DMS 273 (cell line): ENCODE results near the gene PFDN5.
A peak's percentile ranks its signal among the peaks of the same experiment; 100 is the strongest.
"Not testable (repeated sequence)": the region's sequence is repeated elsewhere in the genome, so short reads cannot be mapped to it uniquely, and the experiment has no call there.

Experiments used
- DNase-seq: peaks from one replicate; lab custom pipeline; 2025; ENCODE audit not compliant: unreplicated experiment; lab: John Stamatoyannopoulos, UW

Gene PFDN5

DNA sequence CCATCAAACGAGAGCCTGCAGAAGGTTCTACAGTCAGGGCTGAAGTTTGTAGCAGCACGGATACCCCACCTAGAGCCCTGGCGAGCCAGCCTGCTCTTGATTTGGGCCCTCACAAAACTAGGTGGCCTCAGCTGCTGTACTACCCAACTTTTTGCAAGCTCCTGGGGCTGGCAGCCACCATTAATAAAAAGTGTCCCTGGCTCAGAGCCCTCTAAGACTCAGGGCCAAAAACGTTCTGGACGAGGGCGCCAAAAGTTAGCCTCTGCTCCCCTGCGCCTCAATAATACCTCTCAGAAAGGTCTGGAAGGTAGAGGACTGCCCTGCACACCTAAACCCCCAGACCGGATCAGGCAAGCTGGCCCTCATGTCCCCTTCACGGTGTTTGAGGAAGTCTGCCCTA, 8.9 kb upstream of the PFDN5 start:
- DNase-seq: no peak

DNA sequence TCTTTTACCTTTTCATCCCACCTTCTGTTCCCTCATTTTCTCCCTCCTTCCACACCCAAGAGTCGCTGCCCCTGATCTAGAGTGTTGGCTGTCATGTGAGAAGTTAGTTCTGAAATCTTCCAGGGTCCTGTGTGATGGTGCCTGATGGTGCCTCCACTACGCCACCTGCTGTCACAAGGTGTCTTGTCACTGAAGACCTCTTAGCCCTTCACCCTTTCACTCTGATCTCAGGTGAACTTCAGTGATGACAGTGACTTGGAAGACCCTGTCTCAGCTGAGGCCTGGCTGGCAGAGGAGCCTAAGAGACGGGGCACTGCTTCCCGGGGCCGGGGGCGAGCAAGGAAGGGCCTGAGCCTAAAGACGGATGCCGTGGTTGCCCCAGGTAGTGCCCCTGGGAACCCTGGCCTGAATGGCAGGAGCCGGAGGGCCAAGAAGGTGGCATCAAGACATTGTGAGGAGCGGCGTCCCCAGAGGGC, 7.6 kb upstream of the PFDN5 start:
- peak; percentile 64 for DNase-seq

DNA sequence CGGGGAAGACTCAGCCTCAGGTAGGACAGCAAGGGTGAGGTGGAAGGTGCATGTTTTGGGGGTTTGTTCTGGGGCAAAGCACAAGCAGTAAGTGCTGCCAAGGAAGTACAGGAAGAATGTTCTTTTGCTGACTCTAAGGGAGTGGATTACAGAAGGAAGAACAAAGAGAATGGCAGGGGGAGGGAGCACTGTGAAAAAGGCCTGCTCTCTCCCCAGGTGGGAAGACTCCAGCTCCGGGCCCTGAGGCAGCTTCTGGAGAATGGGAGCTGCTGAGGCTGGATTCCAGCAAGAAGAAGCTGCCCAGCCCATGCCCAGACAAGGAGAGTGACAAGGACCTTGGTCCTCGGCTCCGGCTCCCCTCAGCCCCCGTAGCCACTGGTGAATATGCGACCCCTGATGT, 7.0 kb upstream of the PFDN5 start:
- DNase-seq: no peak

DNA sequence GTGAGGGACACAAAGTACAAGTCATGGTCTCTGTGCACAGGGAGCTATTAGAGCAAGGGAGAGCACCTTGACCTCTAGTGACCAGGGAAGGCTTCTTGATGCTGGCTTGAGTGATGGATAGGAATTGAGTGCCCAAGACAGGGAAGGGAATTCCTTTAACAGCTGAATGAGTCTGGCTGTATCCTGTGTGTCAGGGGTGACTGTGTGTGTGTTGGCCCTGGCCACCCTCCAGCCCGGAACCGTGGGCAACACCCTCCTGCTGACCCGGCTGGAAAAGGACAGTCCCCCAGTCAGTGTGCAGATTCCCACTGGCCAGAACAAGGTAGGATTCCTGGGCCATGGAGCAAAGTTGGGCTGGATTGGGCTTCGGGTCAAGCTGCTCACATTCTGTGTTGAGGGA, 5.5 kb upstream of the PFDN5 start:
- DNase-seq: no peak

DNA sequence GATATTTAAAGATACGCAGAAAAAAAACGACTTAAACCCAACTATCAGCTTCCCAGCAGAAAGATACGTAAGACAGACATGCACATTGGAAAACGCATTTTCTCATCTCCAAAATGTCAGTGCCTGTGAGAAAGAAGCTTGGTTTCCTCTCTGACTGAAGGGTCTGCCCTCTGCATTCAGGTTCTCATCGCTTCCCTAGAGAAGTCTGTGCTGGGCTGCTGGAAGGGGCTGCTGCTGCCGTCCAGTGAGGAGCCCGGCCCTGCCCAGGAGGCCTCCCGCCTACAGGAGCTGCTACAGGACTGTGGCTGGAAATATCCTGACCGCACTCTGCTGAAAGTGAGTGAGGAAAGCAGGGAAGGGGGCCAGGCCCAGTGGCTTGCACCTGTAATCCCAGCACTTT, 4.7 kb upstream of the PFDN5 start:
- DNase-seq: no peak

DNA sequence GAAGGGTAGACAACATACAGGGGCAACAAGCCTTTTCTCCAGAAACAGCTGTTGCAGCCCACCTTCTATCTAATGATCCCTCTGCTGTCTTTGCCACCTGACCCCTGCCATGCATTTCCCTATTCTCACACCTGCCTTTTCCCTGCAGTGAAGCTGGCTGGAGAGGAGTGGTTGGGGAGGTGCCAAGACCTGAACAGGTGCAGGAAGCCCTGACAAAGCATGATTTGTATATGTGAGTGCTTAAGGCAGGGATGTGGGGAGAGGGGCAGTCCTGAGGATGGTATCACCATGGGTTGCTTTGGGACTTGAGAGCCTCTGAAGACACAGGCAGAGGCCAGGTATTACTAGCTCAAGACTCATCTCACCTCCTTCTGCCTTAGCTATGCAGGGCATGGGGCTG, 2.9 kb upstream of the PFDN5 start:
- no peak for DNase-seq

DNA sequence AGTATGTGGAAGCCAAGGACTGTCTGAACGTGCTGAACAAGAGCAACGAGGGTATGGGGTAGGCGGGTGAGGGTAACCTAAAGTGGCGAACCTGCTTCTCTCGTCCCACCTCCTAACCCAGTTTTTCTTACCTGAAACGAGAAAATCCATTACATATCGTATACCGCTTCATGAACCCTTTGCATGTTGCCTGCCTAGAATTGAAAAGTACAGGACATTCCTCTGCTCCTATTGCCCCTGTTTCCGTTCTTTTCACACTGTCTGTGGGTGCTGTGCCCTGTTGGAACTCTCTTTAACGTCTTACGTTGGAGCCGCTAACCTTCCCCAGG, 513 bp downstream of the PFDN5 start:
- no peak for DNase-seq

DNA sequence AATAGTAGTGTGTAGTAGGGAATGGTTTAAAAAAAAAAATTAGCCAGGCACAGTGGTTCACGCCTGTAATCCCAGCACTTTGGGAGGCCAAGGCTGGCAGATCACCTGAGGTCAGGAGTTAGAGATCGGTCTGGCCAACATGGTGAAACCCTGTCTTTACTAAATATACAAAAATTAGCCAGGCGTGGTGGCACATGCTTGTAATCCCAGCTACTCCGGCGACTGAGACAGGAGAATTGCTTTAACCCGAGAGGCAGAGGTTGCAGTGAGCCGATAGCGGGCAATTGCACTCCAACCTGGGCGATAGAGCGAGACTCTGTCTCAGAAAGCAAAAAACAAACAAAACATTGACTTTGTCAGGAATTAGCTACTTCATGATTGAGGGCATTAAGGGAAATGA, 1.8 kb downstream of the PFDN5 start:
- not testable (repeated sequence) for DNase-seq

DNA sequence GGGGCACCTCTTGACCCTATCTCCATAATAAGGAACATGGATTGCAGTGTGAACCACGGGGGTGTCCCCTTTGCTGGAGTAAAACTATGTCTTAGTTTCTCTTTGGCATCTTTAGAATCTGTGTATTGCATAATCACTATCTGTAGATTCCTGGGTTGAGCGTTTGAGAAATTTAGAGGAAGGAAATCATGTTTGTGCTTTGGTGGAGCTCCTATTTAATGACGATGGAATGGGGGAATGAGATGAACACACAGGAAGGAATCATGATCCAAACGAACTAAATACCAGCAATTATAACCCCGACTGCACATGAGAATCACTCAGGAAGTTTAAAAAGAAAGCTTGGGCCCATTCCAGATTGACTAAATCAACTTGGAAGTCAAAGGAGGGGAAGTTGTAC, 2.8 kb downstream of the PFDN5 start:
- no peak for DNase-seq

DNA sequence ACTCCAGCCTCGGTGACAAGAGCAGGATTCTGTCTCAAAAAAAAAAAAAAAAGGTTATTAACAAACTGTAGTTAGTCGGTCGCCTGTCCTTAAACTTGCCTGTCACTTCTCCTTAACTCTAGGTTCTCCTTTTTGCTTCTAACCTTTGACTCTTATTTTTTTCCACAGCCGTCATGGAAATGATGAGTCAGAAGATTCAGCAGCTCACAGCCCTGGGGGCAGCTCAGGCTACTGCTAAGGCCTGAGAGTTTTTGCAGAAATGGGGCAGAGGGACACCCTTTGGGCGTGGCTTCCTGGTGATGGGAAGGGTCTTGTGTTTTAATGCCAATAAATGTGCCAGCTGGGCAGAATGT, 3.7 kb downstream of the PFDN5 start:
- DNase-seq: no peak

DNA sequence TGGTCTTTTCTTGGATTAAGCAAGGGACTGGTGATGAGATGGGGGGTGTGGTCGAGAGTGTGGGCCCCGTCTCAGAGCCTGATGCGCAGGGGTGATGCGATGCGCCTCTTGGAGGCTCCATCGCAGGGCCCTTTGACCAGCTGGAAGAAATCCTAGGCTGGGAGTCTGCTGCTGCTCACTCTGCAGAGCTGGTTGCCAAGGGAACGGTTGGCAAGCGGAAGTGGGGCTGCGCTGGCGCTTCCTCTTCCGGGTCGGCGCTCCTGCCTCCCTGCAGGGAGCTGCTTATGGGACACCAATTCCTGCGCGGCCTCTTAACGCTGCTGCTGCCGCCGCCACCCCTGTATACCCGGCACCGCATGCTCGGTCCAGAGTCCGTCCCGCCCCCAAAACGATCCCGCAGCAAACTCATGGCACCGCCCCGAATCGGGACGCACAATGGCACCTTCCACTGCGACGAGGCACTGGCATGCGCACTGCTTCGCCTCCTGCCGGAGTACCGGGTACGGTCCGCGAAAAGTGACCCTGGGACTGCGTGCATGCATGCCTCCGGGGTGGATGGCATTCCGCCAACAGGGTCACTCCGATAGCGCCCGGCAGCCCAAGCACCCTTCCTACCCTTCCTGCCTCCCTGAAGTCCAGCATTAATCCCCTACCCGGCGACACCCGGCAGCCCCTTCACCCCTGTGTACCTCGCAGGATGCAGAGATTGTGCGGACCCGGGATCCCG, 4.3 kb downstream of the PFDN5 start, which contains the start of gene MYG1:
TSS of gene MYG1 (plus strand) at position 242 of the 727 bp plus-strand sequence. CDS start at position 285, 43 bp downstream.
- peak; percentile 94 for DNase-seq

DNA sequence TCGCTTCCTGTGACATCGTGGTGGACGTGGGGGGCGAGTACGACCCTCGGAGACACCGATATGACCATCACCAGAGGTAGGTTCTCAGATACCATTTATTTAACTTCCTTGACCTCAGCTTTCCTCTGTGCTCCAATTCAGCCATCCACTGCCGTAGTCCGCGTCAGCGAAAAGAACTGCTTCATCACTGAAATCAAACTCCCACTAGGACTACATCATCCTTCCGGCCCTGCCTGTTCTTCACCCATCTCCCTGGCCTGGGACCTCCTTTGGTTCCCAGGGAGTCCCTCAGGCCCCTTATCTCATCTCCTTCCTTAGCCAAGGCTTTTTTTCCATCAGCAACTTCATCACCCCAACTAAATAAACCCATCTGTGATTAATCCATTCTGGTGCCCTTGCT, 4.8 kb downstream of the PFDN5 start:
- DNase-seq: peak; percentile 18

DNA sequence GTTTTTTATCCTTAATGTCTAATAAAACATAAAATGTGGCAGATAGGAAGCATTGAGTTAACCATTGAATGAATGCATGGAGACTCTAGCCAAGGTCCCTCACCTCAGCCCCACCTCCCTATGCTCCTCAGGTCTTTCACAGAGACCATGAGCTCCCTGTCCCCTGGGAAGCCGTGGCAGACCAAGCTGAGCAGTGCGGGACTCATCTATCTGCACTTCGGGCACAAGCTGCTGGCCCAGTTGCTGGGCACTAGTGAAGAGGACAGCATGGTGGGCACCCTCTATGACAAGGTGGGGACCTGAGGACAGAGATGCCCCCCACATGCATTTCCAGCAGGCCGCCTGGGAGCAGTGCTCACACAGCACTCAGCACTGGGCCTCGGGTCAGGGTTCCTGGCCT, 7.6 kb downstream of the PFDN5 start:
- DNase-seq: no peak

DNA sequence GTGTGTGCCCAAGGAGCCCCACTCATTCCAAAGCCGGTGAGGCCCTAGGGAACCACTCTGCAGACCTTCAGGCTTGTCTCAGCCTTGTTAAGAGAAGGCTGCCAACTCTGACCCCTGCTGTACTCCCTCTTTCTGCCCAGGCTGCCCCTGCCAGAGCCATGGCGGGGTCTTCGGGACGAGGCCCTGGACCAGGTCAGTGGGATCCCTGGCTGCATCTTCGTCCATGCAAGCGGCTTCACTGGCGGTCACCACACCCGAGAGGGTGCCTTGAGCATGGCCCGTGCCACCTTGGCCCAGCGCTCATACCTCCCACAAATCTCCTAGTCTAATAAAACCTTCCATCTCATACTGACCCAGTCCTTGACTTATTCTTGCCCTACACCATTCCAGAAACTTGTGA, 11.5 kb downstream of the PFDN5 start:
- no peak for DNase-seq

DNA sequence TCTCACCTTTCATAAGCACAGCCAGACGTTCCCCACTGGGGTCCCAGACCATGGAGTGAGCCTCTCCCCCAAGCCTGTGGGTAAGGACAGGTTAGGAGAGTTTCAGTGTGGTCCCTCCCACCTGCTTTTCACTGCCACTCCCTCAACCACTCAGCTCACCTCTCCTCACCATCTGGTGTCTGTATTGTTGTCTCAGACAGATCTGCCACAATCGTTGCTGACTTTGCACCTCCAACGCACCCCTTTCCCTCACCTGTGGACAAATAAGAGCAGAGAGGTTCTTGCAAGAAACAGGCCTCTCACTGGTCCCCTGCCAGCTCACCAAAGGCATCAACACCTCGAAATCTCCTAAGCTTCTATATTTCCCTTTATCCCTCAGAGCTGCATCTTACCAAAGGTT, 12.9 kb downstream of the PFDN5 start:
- no peak for DNase-seq

DNA sequence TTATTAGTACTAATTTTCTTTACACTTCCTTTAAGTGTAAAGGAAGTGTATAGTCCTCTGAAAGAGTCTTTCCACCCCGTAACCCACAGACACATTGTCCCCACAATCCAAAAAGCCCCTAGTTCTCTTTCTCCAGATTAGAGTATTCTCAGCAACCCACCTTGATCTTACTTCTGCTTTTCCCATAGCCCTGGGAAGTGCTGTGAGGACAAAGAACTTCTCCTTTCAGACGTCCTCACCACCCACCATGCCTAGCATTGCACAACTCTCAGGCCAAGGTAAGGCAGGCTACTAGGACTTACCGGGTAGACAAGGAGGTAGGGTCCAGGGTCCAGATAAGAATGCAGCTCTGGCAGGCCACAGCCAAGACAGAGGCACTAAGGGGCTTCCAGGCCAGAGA, 18.7 kb downstream of the PFDN5 start:
- no peak for DNase-seq

DNA sequence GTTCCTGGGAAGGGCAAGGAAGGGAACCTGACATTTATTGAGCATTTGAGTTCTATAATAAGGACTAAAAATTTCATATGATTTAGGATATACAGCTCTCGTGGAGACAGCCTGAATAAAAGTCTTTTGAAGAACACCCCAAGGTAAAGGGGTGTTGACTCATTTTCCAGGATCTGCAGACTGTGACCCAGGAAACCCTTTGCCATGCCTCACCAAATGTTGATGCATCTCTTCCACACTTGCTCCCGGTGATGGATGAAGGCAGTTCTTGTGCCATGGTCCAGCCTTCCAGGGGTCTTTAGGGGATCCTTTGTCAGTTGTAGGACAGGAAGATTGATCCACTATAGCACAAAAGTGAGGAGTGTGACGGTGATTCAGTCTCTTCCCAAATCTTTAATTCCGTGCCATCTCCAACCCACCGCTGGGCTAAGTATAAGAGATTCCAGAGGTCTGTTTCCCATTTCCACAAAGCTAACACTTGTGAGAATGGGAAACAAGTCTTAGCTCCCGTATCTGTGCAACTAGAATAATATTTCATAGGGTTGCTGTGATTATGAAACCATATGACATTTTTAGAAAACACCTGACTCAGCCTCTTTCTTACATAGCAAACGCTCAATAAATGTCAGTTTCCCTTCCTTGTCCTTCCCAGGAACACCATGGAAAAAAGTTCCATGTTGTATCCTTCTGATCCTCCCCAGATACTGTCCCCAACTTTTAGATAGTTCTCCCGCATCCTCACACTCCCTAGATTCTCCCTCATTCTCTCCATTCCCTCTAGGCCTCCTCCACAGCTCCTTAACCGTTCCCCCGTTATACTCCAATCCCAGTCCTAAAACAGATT, 25.2 kb downstream of the PFDN5 start:
- DNase-seq: no peak

DNA sequence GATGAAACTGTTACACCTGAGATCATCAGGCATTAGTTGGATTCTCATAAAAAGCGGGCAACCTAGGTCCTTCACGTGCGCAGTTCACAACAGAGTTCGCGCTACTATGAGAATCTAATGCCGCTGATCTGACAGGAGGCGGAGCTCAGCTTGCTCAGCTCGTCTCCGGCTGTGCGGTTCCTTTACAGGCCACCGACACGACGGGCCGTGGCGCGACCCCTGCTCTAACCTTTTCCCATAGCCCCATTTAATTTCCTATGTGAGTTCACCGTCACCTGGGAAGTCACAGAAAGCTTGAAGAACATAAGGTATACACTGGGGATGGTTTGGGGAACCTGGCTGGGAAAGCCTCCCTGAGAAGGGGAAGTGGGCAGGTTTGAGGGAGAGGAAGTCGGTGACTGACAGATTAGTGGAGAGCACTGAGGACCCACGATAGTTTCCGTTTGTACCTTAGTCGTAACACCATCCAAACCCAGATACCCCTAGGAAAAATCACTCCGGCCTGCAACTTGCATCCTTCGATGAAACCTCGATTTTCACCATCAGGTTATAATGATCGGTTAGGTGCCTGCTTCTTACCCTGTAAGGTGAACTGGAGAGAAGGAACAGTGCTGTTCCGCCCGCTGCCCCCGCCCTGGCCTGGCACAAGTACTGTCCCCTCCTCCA, 28.9 kb downstream of the PFDN5 start:
- no peak for DNase-seq

DNA sequence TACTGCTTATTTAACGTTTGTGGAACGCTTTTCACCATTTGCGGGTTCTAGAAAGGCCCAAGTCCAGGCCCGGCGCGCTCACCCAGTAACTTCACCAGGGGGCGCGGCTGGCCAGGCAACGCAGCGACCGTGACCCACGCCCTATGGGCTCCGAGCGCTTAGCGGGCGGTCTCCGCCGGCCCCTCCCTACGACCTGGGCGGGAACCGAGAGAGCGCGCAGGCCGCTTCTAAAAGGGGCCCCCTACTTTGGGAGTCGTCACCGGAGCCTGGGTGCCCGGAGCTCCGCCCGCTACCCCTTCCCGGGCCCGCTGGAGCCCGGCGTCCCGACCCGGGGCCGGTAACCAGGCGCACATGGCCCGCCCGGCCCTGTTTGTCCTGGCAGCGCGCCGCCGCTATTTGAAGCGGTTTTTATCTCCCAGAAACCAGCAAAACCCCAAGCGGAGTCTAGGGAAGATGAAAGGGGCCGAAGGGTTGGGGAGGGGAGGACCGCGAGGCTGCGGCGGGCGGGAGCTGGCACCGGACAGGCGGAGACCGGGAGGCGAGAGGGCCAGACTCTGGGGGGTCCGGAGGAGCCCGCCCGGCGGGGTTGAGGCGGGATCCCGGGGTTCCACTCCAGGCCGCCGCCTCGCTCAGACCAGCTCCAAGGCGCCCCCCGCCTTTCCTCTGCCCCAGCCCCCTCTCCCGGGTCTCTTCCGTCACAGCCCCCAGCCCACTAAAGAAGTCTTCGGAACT, 29.6 kb downstream of the PFDN5 start:
- peak; percentile 93 for DNase-seq

DNA sequence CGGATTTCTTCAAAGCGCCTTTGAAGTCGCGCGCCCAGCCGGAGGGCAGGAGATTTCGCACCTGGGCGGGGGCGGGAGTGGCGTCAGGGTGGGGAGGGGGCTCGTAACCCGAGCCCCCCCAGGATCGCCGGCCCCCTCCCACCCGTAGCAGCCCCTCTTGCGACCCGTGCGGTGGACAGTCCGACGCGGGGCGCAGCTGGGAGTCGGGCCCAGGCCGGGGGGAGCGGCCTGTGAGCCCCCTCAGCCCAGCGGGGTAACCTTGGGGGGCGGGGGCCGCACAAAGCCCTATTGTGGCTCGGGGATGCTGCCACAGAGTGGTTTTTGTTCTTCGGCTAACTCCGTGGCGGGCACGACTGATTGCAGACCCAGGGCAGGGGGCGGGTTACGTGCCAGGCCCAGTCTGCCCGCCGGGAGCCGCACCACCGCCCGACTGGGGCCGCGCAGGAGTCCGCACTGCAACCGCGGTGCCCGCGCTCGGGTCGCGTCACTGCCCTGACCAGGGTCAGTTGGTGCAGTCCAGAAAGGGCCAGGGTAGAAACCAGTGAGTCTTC, 30.2 kb downstream of the PFDN5 start:
- DNase-seq: no peak
